HG03575 (cell line): ENCODE results near the gene COPS7A.
"Not testable (repeated sequence)": the region's sequence is repeated elsewhere in the genome, so short reads cannot be mapped to it uniquely, and the experiment has no call there.

ENCODE experiments used
- ATAC-seq: cut with Tn5 transposase; IDR thresholded peaks from one replicate; pipeline ENCODE4 v1.9.1; 2021; ENCODE audit not compliant: unreplicated experiment, insufficient number of reproducible peaks, low FRiP score; ENCODE audit errors: extremely low read depth

The COPS7A gene

DNA sequence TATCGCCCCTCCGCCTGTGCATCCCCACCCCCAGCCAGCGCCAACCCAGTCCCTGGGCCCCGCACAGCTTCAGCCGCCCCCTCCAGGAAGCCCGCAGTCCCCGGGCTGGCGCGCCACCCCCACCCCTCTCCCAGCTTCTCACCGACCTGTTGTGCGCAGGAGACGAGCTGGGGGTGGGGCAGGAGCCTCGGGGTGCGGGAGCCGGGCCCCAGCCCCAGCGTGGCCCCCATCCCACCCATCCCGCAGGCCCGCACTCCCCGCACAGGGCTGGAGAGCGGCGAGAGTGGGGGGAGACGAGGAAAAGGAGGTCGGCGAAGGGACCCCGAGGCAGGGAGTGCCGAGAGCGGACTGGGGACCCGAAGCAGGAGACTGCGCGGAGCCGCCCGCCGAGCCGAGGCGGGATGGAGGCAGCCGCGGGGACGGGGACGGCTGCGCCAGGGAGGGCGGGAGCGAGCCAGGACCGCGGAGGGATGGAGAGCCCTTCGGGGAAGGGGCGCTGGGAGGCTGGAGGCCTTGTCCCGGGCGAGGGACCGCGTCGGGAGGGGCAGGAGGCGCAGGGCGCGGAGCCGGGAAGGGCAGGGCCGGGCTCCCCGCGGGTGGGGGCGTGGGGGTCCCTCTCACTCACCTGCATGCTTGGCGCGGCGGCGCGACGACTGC lies 23.7 kb upstream of the COPS7A start:
- no peak for ATAC-seq

DNA sequence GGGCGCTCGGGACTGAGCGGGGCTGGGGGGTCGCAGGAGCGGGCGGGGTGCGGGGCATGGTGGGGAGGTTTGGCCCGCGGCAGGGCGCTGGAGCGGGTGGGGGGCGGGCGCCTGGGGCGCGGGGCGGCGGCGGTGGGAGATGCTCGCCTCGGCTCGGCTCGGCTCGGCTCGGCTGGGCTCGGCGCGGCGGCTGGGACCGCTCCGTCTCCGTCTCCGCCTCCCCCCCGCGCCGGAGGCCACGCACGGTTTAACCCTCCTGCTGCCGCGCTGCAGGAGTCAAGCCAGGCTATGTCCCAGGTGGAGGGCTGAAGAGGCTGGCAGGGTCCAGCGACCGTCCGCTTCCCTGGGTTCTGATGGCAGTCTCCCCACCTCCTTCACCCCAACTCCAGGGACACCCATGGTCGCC lies 23.2 kb upstream of the COPS7A start, which contains the start of gene PIANP:
Gene PIANP (minus strand): TSS at position 170 of the 406 bp plus-strand sequence. CDS start 2,754 bp downstream, outside the sequence.
- ATAC-seq = no peak

DNA sequence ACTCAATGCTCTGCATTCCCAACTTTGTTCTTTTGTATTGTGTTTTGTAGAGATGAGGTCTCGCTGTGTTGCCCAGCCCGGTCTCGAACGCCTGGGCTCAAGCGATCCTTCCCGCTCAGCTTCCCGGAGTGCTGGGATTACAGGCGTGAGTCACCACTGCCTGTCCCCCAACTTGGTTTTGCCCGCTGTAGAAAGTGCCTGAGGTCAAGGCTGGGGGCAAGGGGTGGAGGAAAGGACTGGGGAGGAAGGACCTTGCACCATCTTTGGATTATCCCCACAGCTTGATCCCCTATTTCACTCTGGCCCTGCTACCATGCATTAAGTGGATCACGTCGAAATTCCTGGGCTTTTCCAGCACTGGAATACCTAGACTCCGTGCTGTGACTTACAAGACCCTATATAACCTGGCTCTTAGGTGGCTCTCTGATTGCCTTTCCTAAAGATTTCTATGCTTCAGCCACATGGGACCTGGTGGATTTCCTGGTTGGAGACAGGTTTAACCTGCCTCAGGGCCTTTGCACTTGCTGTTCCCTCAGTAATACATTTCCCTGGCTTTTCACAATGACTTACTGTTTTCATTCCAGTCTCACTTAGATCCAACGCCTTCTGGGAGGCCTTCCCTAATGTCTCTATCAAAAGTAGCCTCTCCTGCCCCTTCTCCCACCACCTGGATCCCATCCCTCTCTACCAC lies 22.6 kb upstream of the COPS7A start:
- ATAC-seq = no peak

DNA sequence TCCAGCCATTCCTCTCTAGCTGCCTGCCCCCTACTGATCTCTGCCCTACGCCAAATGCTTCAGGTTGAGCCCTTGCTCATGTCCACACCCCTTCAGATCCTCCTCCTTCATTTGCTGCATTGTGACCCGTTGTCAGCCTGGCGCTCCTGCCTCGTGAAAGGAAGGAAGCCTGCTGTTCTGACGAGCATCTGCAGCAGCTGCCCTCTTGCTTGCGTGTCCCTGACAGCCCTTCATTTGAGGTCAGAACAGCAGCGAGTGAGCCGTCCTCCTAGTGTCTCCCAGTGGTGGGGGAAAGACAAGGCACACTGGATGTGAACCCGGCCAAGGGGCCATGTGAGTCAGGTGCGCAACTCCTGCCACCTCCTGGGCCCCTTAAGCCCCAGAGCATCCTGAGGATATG lies 20.2 kb upstream of the COPS7A start:
- no peak for ATAC-seq

DNA sequence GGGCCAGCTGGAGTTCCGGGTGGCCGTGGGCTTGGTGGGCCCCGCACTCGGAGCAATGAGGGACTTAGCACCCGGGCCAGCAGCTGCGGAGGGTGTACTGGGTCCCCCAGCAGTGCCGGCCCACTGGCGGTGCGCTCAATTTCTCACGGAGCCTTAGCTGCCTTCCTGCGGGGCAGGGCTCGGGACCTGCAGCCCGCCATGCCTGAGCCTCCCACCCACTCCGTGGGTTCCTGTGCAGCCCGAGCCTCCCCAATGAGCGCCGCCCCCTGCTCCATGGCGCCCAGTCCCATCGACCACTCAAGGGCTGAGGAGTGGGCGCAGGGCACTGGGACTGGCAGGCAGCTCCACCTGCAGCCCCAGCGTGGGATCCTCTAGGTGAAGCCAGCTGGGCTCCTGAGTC lies 15.5 kb upstream of the COPS7A start:
- ATAC-seq = not testable (repeated sequence)

DNA sequence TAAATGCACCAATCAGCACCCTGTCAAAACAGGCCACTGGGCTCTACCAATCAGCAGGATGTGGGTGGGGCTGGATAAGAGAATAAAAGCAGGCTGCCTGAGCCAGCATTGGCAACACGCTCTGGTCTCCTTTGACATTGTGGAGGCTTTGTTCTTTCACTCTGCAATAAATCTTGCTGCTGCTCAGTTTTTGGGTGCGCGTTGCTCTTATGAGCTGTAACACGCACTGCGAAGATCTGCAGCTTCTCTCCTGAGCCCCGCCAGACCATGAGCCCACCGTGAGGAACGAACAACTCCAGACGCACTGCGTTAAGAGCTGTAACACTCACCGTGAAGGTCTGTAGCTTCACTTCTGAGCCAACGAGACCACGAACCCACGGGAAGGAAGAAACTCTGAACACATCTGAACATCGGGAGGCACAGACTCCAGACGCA lies 14.9 kb upstream of the COPS7A start:
- ATAC-seq = no peak

DNA sequence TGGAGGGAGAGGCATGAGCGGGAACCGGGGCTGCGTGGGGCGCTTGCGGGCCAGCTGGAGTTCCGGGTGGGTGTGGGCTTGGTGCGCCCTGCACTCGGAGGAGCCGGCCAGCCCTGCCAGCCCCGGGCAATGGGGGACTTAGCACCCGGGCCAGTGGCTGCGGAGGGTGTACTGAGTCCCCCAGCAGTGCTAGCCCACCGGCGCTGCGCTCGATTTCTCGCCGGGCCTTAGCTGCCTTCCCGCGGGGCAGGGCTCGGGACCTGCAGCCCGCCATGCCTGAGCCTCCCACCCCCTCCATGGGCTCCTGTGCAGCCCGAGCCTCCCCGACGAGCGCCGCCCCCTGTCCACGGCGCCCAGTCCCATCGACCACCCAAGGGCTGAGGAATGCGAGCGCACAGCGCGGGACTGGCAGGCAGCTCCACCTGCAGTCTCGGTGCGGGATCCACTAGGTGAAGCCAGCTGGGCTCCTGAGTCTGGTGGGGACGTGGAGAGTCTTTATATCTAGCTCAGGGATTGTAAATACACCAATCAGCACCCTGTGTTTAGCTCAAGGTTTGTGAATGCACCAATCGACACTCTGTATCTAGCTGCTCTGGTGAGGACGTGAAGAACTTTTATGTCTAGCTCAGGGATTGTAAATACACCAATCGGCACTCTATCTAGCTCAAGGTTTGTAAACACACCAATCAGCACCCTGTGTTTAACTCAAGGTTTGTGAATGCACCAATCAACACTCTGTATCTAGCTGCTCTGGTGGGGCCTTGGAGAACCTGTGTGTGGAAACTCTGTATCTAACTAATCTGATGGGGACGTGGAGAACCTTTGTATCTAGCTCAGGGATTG lies 7.6 kb upstream of the COPS7A start:
- ATAC-seq = not testable (repeated sequence)

DNA sequence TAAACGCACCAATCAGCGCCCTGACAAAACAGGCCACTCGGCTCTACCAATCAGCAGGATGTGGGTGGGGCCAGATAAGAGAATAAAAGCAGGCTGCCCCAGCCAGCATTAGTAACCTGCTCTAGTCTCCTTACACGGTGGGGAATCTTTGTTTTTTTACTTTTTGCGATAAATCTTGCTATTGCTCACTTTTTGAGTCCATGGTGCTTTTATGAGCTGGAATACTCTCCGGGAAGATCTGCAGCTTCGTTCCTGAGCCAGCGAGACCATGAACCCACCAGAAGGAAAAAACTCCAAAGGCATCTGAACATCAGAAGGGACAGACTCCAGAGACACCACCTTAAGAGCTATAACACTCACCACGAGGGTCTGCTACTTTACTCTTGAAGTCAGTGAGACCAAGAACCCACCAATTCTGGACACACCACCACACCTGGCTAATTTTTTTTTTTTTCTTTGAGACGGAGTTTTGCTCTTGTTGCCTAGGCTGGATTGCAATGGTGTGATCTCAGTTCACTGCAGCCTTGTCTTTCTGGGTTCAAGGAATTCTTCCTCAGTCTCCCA lies 6.9 kb upstream of the COPS7A start:
- no peak for ATAC-seq

DNA sequence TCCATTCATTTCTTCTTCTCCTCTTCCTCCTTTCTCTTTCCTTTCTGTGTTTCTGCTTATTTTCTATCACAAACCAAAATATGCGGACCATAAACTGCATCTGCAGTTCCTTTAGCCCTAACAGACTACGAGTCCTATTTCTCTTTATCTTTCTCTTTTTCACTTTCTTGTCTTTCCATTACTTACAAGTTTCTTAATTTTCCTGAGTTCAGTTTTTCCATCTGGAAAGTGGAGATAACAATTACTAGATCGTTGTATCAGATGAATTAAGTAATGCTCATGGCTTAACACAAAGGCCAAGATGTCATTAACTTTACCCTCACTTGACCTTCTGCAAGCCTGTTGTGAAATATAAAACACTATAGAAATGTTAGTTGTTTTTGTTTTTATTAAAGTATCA lies 983 bp upstream of the COPS7A start:
- ATAC-seq = no peak

DNA sequence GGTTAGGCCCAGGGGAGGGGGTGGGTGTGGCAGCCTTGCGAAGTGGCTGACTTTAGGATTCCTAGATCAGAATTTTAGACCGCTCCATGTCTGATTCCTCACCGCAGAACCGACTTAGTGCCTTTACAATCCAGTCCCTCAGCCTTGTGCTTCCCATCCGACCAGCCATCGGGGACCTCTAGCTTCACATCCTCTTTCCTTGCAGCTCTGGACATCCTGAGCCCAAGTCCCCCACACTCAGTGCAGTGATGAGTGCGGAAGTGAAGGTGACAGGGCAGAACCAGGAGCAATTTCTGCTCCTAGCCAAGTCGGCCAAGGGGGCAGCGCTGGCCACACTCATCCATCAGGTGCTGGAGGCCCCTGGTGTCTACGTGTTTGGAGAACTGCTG lies 557 bp downstream of the COPS7A start:
- no peak for ATAC-seq

DNA sequence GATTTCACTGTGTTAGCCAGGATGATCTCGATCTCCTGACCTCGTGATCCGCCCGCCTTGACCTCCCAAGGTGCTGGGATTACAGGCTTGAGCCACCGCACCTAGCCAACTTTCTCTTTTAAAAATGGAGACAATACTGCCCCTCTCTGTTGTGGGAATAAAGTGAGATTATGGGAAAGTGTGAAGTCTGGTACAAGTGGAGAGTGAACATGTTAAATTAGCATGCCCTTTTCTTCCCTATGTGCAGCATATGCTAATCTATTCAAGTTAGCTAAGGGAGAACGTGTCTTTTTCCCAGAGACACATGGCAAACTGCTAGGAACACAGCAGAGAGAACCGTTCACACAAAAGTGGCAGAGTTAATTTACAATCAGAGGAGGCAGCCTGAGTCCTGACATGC lies 1.5 kb downstream of the COPS7A start:
- ATAC-seq = no peak

DNA sequence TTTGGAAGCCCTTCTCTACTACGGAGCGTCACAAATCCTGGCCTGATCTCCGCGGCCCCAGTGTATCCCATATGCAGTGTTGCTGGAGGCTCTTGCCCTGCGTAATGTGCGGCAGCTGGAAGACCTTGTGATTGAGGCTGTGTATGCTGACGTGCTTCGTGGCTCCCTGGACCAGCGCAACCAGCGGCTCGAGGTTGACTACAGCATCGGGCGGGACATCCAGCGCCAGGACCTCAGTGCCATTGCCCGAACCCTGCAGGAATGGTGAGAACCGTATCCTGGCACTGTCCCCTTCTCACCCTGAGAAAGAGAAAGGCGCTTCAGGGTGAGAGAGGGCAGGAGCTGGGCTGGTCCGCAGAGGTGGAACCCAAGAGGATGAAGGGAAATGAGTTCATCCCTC lies 5.3 kb downstream of the COPS7A start:
- ATAC-seq = no peak

DNA sequence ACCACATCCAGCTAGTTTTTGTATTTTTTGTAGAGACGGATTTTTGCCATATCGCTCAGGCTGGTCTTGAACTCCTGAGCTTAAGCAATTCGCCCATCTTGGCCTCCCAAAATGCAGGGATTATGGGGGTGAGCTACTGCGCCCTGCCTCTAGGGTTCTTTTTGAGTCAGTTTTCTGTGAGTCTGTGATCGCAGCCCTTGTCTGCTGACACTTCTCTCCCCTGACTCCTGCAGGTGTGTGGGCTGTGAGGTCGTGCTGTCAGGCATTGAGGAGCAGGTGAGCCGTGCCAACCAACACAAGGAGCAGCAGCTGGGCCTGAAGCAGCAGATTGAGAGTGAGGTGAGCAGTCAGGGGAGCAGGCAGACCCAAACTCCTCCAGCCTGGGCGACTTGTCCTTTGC lies 6.3 kb downstream of the COPS7A start:
- ATAC-seq = no peak

DNA sequence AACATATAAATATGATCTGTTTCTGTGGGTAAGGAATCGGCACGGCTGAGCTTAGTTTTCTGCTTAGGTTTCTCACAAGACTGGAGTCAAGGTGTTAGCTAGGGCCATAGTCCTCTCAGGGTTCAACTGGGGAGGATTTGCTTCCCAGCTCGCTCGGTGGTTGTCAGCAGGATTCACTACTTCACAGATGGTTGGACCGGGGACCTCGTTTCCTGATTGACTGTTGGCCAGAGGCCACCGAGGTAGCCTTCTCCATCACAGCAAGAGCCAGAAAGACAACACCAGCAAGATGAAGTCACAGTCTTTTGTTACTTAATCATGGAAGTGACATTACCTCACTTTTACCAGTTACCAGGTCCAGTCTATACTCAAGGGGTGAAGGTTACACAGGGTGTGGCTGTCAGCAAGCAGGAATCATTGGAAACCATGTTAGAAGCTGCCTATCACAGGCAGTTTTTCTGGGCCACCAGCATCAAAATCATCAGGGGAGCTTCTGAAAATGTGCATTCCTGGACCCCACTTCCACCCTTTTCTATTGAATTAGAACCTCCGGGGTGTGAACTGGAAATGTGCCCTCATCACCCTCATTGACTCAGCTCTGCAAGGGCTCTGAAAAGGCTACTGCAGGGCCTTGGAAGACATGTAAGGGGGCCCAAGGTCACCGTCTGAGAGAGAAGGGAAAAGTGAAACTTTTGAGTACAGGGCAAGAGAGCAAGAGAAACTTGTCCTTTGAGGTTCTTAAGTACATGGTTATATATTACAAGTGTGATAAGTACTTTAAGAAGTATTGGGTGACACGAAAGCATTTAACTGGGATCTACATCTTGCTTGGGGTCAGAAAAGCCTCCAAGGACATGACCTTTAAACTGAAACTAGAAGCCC lies 10.9 kb downstream of the COPS7A start:
- ATAC-seq = no peak

DNA sequence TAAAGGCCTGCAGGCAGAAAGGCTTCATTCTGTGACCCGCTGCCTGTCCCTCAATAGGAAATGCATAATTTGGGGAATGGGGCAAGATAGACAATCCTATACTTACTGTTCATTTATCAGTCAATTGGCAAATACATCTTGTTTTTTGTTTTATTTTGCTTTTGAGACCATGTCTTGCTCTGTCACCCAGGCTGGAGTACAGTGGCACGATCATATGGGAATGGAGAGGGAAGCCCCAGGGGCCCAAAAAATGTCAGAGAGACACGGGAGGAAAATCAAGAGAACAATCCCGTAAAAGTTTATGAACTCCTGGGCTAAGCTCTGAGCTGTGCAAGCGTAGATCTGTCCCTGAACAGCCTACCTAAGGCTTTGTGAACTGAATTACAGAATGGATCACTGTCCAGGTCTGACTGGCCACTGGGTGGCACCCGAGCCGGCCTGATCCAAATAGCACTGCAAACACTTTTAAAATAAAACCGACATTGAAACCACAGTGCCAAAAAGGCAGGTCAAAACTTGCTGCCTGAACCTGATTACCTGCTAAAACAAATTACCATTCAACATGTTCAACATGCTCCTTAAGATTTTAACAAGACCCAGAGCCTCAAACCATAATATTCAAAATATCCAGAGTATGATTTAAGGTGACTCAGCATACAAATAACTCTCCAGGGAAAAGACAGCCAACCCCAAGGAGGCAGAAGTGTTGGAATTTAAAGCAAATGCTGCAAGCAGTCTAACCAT lies 11.8 kb downstream of the COPS7A start:
- no peak for ATAC-seq

DNA sequence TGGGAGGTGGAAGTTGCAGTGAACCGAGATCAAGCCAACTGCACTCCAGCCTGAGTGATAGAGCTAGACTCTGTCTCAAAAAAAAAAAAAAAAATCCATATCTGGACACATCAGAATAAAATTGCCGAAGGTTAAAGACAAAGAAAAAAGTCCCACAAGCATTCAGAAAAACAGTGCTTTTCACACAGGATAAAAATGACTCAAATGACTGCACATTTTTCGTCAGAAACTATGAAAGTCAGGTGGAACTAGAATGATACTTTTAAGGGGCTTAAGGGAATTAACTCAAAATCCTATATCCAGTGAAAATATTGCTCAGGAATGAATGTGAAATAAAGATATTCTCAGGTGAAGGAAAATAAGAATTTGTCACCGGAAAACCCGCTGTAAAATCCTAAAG lies 12.9 kb downstream of the COPS7A start:
- ATAC-seq = no peak

DNA sequence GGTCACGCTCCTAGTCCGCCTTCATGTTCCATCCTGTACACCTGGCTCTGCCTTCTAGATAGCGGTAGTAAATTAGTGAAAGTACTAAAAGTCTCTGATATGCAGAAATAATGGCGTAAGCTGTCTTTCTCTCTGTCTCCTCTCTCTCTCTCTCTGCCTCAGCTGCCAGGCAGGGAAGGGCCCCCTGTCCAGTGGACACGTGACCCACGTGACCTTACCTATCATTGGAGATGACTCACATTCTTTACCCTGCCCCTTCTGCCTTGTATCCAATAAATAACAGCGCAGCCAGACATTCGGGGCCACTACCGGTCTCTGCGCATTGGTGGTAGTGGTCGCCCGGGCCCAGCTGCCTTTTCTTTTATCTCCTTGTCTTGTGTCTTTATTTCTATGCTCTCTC lies 18.2 kb downstream of the COPS7A start:
- not testable (repeated sequence) for ATAC-seq

DNA sequence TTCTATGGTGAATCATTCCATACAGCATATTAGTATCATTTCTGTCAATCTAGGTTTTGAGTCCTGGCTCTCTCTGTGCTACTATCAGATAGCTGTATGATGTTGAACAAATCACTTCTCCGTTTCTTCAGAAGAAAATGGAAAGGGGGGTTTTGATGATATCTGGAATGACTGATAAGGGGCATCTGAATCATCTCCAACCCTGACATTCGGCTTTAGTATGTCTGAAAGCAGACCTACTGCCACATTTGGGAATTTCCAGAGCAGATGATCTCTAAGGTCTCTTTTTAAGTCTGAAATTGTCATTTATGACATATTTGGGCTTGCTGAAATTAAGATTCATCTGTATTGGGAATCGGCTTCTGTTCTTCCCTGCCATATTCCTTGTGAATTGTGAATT lies 19.0 kb downstream of the COPS7A start:
- no peak for ATAC-seq
